ENCODE measurements around the gene BTBD2. TPM values are rescaled to one million over a fixed set of nuclear protein-coding genes. Genes with fewer than 3 reads are reported as not detected.

Gene BTBD2
- total and polyA plus RNA-seq, 2 of the 8 experiments (the other 6 are each of a cell fraction or from before 2014, with no cell fraction given) = 91.7 to 92.3 TPM

DNA sequence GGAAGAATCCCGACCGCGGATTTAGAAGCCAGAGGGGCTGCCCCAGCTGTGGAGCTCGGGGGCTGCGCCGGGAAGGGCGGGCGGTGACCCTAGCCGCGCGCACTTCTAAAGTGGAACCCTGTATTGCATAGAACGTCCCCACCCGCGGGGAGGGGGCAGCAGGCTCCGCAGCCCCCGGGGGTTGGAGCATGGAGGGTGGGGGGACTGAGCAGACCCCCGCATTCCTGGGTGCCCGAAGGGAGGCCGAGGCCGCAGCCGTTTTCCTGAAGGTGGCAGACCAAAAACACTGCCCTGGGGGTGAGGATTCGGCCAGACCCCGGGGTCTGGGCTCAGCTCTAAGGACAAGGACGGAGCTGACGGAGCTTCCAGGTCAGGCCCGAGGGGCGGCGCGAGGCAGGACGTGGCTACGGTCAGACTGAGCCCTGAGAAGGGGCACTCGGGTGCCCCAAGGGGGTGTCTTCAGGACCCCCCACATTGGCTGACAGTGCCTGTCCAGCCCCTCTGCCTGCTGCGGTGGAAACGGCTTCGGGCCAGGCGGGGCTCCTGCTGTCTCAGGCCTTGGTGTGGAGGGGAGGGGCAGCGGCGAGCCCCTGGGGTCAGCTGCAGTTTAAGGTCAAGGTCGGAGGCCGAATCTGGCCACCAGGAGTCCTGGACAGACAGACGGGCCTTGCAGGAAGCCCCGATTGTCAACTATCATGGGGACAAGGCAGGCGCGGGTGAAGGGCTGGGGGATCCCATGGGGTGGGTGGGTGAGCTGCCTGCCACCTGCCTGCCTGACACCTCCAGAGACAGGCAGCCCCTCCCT is 23.0 kb upstream of the BTBD2 start:
- H4K5ac ChIP-seq (ENCODE audit: insufficient read length, low read depth, low read length) = no peak overlapping the region
- no peak overlapping the region for H3K56ac ChIP-seq (replicated peaks; ENCODE audit: insufficient read length, low read depth, low read length)
- H4K8ac ChIP-seq (ENCODE audit: extremely low read depth, insufficient read depth, low read length) = peak overlapping the region; percentile 40; the same call in 1 of the 2 replicates
- H3K18ac ChIP-seq (ENCODE audit: extremely low read depth, low read length) = no peak overlapping the region
- no peak overlapping the region for H2BK15ac ChIP-seq (ENCODE audit: low read length)
- POLR2A ChIA-PET (ENCODE audit: partially characterized antibody) = interaction anchor here (0.6 to 27.5 kb wide), 2 partner anchors 12 to 19 kb away, joined by 3 to 524 read pairs; partner anchors contain the start of gene MKNK2
- H3K36me3 ChIP-seq (ENCODE audit: control insufficient read depth in 2 of 4, insufficient read depth in 4 of 4, low read length in 3 of 4) = peaks cover 7 to 39% (median 29%) of the 10 kb centered on the region in 4 experiments
- no peak overlapping the region for H2BK12ac ChIP-seq (ENCODE audit: low read depth, low read length)
- H3K27ac ChIP-seq (ENCODE audit: low read depth, low read length) = no peak overlapping the region
- H3K4me3 ChIP-seq (ENCODE audit: extremely low read depth in 1 of 4, insufficient read depth in 2 of 4, low read depth in 3 of 4, low read length in 4 of 4) = no peak overlapping the region
- FAIRE-seq (no peak), DNase-seq (ENCODE audit: low read depth in 1 of 2, low spot score in 2 of 2) (peak in 1 of 2 experiments; percentile 44)
- peaks cover 7 to 8% of the 10 kb centered on the region in 2 experiments; a peak in 1 of 4 replicates for H3K9me3 ChIP-seq (ENCODE audit: insufficient read depth in 2 of 2, low read depth in 1 of 2, low read length in 1 of 2)
- H2AFZ ChIP-seq (ENCODE audit: low read length) = no peak overlapping the region
- no peak overlapping the region for H2BK120ac ChIP-seq (replicated peaks; ENCODE audit: low read depth, low read length)
- CTCF ChIA-PET (ENCODE audit: partially characterized antibody) = interaction anchor here (0.5 to 2.3 kb wide), 3 partner anchors 9 to 69 kb away, joined by 3 to 10 read pairs (median 3); no protein-coding TSS in a partner anchor
- H3K4me1 ChIP-seq (replicated peaks in 1 of 4; ENCODE audit: control insufficient read depth in 3 of 4, insufficient read depth in 4 of 4, low read length in 3 of 4) = peaks cover 0 to 23% (median 14%) of the 10 kb centered on the region in 4 experiments; a peak in 6 of 7 replicates
- peaks cover 3 to 16% of the 10 kb centered on the region in 2 experiments for H4K20me1 ChIP-seq (replicated peaks in 1 of 2; ENCODE audit: control insufficient read depth in 1 of 2, insufficient read depth in 2 of 2, low read length in 2 of 2)
- no peak overlapping the region for H2AK5ac ChIP-seq (ENCODE audit: low read depth, low read length)
- H3K79me1 ChIP-seq (ENCODE audit: low read depth, low read length) = no peaks in the 10 kb centered on the region
- H2BK20ac ChIP-seq (ENCODE audit: low read length) = no peak overlapping the region
- WGBS, 2 experiments (ENCODE audit: extremely low coverage in 1 of 2, insufficient coverage in 1 of 2, insufficient read length in 1 of 2, insufficient replicate concordance in 2 of 2, low coverage in 1 of 2, low lambda C conversion rate in 2 of 2, missing lambda C conversion rate in 1 of 2) = 93% methylated on average over 38 of the region's 44 CpGs; no CpG with 5 or more reads in 1 of the 2 experiments
- no peak overlapping the region for H3K9ac ChIP-seq (replicated peaks in 1 of 4; ENCODE audit: extremely low read depth in 1 of 4, low read depth in 3 of 4, low read length in 3 of 4)
- no peak overlapping the region for H4K91ac ChIP-seq (replicated peaks; ENCODE audit: insufficient read length, low read length)
- no peak overlapping the region for H3K4ac ChIP-seq (replicated peaks; ENCODE audit: insufficient read length, low read depth, low read length)
- no peak overlapping the region for H3K23ac ChIP-seq (ENCODE audit: insufficient read length)
- H2BK5ac ChIP-seq (ENCODE audit: low read depth, low read length) = no peak overlapping the region
- H3K79me2 ChIP-seq (ENCODE audit: control insufficient read depth in 1 of 2, insufficient read depth in 2 of 2, low read length in 2 of 2) = peaks cover 0 to 3% of the 10 kb centered on the region in 2 experiments; a peak in 1 of 4 replicates
- H3K4me2 ChIP-seq (ENCODE audit: insufficient read depth in 1 of 2, low read depth in 2 of 2, low read length in 2 of 2) = no peak overlapping the region
- H3K23me2 ChIP-seq (ENCODE audit: low read depth, low read length) = no peaks in the 10 kb centered on the region
- H3K27me3 ChIP-seq (replicated peaks in 1 of 4; ENCODE audit: control insufficient read depth in 3 of 4, extremely low read depth in 1 of 4, insufficient read depth in 3 of 4, low read length in 3 of 4) = no peaks in the 10 kb centered on the region
- no peak overlapping the region for H3K14ac ChIP-seq (ENCODE audit: insufficient read length)
- TF ChIP-seq CTCF (IDR thresholded peaks at IDR 0.05; ENCODE audit: control extremely low read depth in 1 of 3, insufficient read depth in 1 of 3, low read depth in 1 of 3, low read length in 3 of 3) (no peak), EP300 (IDR thresholded peaks at IDR 0.05; ENCODE audit: borderline replicate concordance in 1 of 2, low read depth in 2 of 2, low read length in 2 of 2) (no peak), CHD2 (IDR thresholded peaks at IDR 0.05; ENCODE audit: low read length) (no peak), SIN3A (conservative IDR thresholded peaks at IDR 0.05 in 1 of 2, IDR thresholded peaks at IDR 0.05 in 1 of 2; ENCODE audit: low read depth in 1 of 2, low read length in 2 of 2) (no peak), POLR2AphosphoS5 (IDR thresholded peaks at IDR 0.05; ENCODE audit: low read depth, low read length) (no peak), RXRA (IDR thresholded peaks at IDR 0.05; ENCODE audit: insufficient read depth, low read depth, low read length) (no peak), RBBP5 (IDR thresholded peaks at IDR 0.05; ENCODE audit: borderline replicate concordance, low read depth, low read length) (no peak)
